Measurements from ENCODE around the gene TGFBR1.

The TGFBR1 gene

GRCh38 chr9:99142275-99142674 is 37.4 kb downstream of the TGFBR1 start (continued):
- no peak for TF ChIP-seq ZBTB49 (tag by site-specific recombination; IDR thresholded peaks at IDR 0.05; ENCODE audit: low read depth)

GRCh38 chr9:99143655-99144054 is 38.7 kb downstream of the TGFBR1 start:
- POLR2A ChIA-PET, result no interaction called here
- TF ChIP-seq ZNF146 (tag by site-specific recombination; IDR thresholded peaks at IDR 0.05) (0 out of 2 replicates have a peak, but pooled peaks have one; percentile 6), ZNF558 (tag by site-specific recombination; IDR thresholded peaks at IDR 0.05) (no peak)
- H3K4me1 ChIP-seq (ENCODE audit: control insufficient read depth, insufficient read depth, low read length), result no peaks in the 10 kb centered on the region
- no peak overlapping the region for H3K27ac ChIP-seq (ENCODE audit: extremely low read depth, low read depth, low read length)
- no peaks in the 10 kb centered on the region for H3K9me3 ChIP-seq (ENCODE audit: control insufficient read depth, insufficient read depth, low read depth, low read length)
- H3K36me3 ChIP-seq (ENCODE audit: control insufficient read depth in 2 of 2, insufficient read depth in 1 of 2, low read length in 2 of 2), result peaks cover 0 to 62% of the 10 kb centered on the region in 2 experiments; a peak in 2 of 3 replicates
- H3K4me3 ChIP-seq (ENCODE audit: low read depth, low read length), result no peak overlapping the region
- CTCF ChIA-PET, result interaction anchor here (0.6 to 9.3 kb wide), 3 partner anchors 144 to 826 kb away, joined by 3 to 89 read pairs (median 27); no protein-coding TSS in a partner anchor

- ChIA-PET CTCF (interaction anchor here (0.6 to 1.3 kb wide), 5 partner anchors 18 to 297 kb away, joined by 3 to 4 read pairs (median 3); no protein-coding TSS in a partner anchor), POLR2A (no interaction called here)
- no peak overlapping the region for H3K27ac ChIP-seq (ENCODE audit: extremely low read depth, low read depth, low read length)
- no peaks in the 10 kb centered on the region for H3K9me3 ChIP-seq (ENCODE audit: control insufficient read depth, insufficient read depth, low read depth, low read length)
- peaks cover 0 to 72% of the 10 kb centered on the region in 2 experiments for H3K36me3 ChIP-seq (ENCODE audit: control insufficient read depth in 2 of 2, insufficient read depth in 1 of 2, low read length in 2 of 2)
- no peak overlapping the region for H3K4me3 ChIP-seq (ENCODE audit: low read depth, low read length)
- TF ChIP-seq CTCF (tag by site-specific recombination; IDR thresholded peaks at IDR 0.05) (no peak), ZNF664 (tag by site-specific recombination; IDR thresholded peaks at IDR 0.05) (0 out of 2 replicates have a peak, but pooled peaks have one; percentile 12)
- H3K4me1 ChIP-seq (ENCODE audit: control insufficient read depth, insufficient read depth, low read length), result no peaks in the 10 kb centered on the region
Measured at GRCh38 chr9:99144966-99145365, 40.1 kb downstream of the TGFBR1 start.

GRCh38 chr9:99146574-99146973 is 41.7 kb downstream of the TGFBR1 start:
- no peaks in the 10 kb centered on the region for H3K9me3 ChIP-seq (ENCODE audit: control insufficient read depth, insufficient read depth, low read depth, low read length)
- no peak overlapping the region for H3K27ac ChIP-seq (ENCODE audit: extremely low read depth, low read depth, low read length)
- ChIA-PET CTCF (interaction anchor here (1.5 kb wide), 1 partner anchor 171 kb away, joined by 3 read pairs; no protein-coding TSS in a partner anchor), POLR2A (no interaction called here)
- H3K4me3 ChIP-seq (ENCODE audit: low read depth, low read length), result no peak overlapping the region
- H3K36me3 ChIP-seq (ENCODE audit: control insufficient read depth in 2 of 2, insufficient read depth in 1 of 2, low read length in 2 of 2), result peaks cover 0 to 72% of the 10 kb centered on the region in 2 experiments
- no peaks in the 10 kb centered on the region for H3K4me1 ChIP-seq (ENCODE audit: control insufficient read depth, insufficient read depth, low read length)
- no peak for TF ChIP-seq ZNF433 (tag by site-specific recombination; IDR thresholded peaks at IDR 0.05; ENCODE audit: low read depth)
- no peak for TF ChIP-seq ZNF449 (tag by site-specific recombination; IDR thresholded peaks at IDR 0.05)
- TF ChIP-seq ZNF416 (tag by site-specific recombination; IDR thresholded peaks at IDR 0.05), result no peak
- no peak for TF ChIP-seq ZNF513 (tag by site-specific recombination; IDR thresholded peaks at IDR 0.05)
- no peak for TF ChIP-seq ZNF623 (tag by site-specific recombination; IDR thresholded peaks at IDR 0.05)
- TF ChIP-seq ZBTB26 (tag by site-specific recombination; optimal IDR thresholded peaks at IDR 0.05), result no peak
- TF ChIP-seq ZNF184 (tag by site-specific recombination; IDR thresholded peaks at IDR 0.05), result no peak
- TF ChIP-seq CTCF (tag by site-specific recombination; IDR thresholded peaks at IDR 0.05), result no peak

Data from HEK293 (cell line).